NCI-H1930 (cell line): ENCODE measurements around the gene PLBD2.
"Not testable (repeated sequence)": the region's sequence is repeated elsewhere in the genome, so short reads cannot be mapped to it uniquely, and the experiment has no call there.

Experiments
- DNase-seq, 2 experiments: peaks; one replicate each; lab custom pipeline; 2025; lab: John Stamatoyannopoulos, UW

PLBD2 gene

GRCh38 chr12:113334786-113335539, 23.4 kb upstream of the PLBD2 start, which contains the start of gene SLC8B1:
TSS of gene SLC8B1 (minus strand) at chr12:113335109. CDS start at chr12:113332878, 2,231 bp downstream.
- DNase-seq: peak; percentile 33 to 69

GRCh38 chr12:113339540-113339939, 18.8 kb upstream of the PLBD2 start:
- no peak for DNase-seq

- no peak for DNase-seq
Measured at GRCh38 chr12:113340061-113340460, 18.3 kb upstream of the PLBD2 start.

- no peak for DNase-seq
Measured at GRCh38 chr12:113341535-113341934, 16.9 kb upstream of the PLBD2 start.

- no peak for DNase-seq
Measured at GRCh38 chr12:113345318-113345717, 13.1 kb upstream of the PLBD2 start.

GRCh38 chr12:113346353-113346752, 12.0 kb upstream of the PLBD2 start:
- DNase-seq: no peak

GRCh38 chr12:113347107-113347506, 11.3 kb upstream of the PLBD2 start:
- no peak for DNase-seq

GRCh38 chr12:113347892-113348291, 10.5 kb upstream of the PLBD2 start:
- no peak for DNase-seq

- no peak for DNase-seq
Measured at GRCh38 chr12:113348849-113349536, 9.4 kb upstream of the PLBD2 start.

- DNase-seq: no peak
Measured at GRCh38 chr12:113351089-113351488, 7.3 kb upstream of the PLBD2 start.

- DNase-seq: not testable (repeated sequence)
Measured at GRCh38 chr12:113354192-113354591, 4.2 kb upstream of the PLBD2 start.

GRCh38 chr12:113359133-113359938, 949 bp downstream of the PLBD2 start:
- DNase-seq: no peak

GRCh38 chr12:113359939-113360748, 1.8 kb downstream of the PLBD2 start:
- no peak for DNase-seq

GRCh38 chr12:113361574-113362370, 3.4 kb downstream of the PLBD2 start:
- no peak for DNase-seq

- DNase-seq: no peak
Measured at GRCh38 chr12:113364698-113365097, 6.3 kb downstream of the PLBD2 start.

GRCh38 chr12:113365639-113366395, 7.4 kb downstream of the PLBD2 start:
- DNase-seq: no peak

GRCh38 chr12:113366827-113367226, 8.4 kb downstream of the PLBD2 start:
- no peak for DNase-seq

GRCh38 chr12:113368331-113368730, 9.9 kb downstream of the PLBD2 start:
- DNase-seq: no peak

- DNase-seq: no peak
Measured at GRCh38 chr12:113369391-113369985, 11.1 kb downstream of the PLBD2 start.
